Fibroblast of gingiva (primary cell): ENCODE measurements around the gene RBM27.
A peak's percentile ranks its signal among the peaks of the same experiment; 100 is the strongest.
"Not testable (repeated sequence)": the region's sequence is repeated elsewhere in the genome, so short reads cannot be mapped to it uniquely, and the experiment has no call there.

Source experiments
- DNase-seq: peaks from one replicate; pipeline ENCODE4 v3.0.0-alpha.2; 2011; ENCODE audit warnings: low read depth

RBM27 gene

DNA sequence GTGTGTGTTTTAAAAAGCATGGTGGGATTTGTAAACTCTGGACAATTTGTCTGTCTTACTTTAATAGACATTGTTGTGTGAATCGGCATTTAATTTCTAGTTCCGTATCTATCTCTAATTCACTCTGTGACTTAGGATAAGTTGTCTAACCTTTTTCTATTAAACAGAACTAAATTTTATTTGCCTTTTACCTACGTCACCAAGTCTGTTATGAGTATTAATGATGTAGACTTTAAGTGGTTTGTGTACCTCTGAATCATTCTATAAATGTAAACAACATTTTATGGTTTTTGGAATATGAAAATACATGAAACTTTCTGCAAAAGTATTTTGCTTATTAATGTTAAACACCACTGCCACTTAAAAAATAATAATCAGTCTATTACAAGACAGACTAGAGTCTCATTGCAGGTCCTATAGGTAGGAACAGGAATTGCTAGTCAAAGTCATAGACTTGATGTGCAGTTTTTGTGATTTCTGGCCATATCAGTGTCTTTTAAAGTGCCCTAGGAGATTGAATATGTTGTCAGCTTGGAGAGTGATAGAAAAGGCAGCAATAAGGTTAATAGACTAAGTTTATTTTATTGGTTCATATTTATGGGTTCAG, 5.6 kb downstream of the RBM27 start:
- DNase-seq = no peak

DNA sequence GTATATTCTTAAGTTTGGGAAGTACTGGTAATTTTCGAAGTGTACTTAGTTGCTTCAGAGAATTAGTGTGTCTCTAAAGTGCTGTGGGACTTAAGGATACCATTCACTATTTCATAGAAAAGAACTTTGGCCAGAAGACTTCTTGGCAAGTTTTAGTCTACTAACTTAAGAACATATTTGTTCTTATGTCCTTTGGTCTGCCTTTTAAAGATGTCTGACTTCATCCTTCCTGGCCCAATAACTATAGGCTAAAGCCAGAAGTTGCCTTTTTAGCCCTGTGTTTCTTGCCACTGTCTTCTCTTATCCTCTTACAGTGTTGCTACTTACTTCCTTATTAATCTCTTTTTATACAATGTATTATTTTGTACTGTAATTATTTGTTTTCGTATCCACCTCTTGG, 6.3 kb downstream of the RBM27 start:
- DNase-seq = peak; percentile 14

GRCh38 chr5:146210810-146211209, 7.4 kb downstream of the RBM27 start:
- DNase-seq = not testable (repeated sequence)

DNA sequence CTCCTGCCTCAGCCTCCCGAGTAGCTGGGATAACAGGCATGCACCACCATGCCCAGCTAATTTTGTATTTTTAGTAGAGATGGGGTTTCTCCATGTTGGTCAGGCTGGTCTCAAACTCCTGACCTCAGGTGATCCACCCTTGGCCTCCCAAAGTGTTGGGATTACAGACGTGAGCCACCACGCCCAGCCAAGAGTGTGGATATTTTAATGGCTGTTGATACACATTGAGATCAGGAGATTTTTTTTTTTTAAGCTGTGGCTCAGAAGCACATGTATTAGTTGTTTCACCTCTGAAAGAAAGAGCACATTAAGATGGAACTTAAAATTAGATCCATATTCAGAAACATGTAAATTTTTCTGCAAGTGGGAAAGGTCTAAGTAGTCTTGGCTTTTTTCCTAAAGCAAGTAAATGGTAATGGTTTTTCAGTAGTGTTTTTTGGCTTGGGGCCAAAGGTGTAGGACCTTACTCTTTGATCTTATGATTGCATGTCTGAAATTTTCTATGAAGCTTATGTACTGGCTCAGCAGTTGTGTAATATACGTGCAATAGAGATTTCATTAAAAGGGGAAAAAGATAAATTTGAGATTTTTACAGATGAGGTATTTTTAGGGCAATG, 9.9 kb downstream of the RBM27 start:
- DNase-seq = no peak

GRCh38 chr5:146214881-146215280, 11.5 kb downstream of the RBM27 start:
- not testable (repeated sequence) for DNase-seq

GRCh38 chr5:146218168-146218567, 14.8 kb downstream of the RBM27 start:
- DNase-seq = no peak

DNA sequence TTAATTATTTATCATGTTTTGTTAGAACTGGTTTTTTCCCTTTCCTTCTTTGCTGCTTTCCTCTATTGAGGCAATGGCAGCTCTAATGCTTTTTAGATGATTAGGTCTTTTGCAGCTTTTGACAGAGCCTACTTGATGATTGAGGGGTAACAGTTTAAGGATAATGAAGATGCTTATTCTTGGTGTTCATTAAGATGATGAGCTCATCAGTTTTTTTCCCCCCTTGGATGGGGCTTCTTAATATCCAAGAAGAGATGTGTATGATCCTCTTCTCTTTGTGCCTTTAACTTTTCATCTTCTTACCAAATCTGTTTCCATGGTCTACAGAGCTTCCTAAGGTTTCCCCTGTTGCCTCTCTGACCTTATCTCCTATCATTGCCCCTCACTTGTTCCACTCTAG, 15.8 kb downstream of the RBM27 start:
- no peak for DNase-seq

DNA sequence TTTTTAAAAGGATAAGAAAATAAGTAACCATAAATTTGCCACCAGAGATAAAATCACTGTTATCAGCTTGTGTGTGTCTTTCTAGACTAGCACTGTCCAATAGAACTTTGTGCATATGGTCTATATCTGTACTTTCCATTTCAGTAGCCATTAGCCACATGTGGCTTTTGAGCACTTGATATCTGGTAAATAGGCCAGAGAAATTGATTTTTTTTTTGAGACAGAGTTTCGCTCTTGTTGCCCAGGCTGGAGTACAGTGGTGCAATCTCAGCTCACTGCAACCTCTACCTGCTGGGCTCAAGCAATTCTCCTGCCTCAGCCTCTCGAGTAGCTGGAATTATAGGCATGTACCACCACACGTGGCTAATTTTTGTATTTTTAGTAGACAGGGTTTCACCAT, 17.8 kb downstream of the RBM27 start:
- no peak for DNase-seq

GRCh38 chr5:146222005-146222404, 18.6 kb downstream of the RBM27 start:
- DNase-seq = no peak

DNA sequence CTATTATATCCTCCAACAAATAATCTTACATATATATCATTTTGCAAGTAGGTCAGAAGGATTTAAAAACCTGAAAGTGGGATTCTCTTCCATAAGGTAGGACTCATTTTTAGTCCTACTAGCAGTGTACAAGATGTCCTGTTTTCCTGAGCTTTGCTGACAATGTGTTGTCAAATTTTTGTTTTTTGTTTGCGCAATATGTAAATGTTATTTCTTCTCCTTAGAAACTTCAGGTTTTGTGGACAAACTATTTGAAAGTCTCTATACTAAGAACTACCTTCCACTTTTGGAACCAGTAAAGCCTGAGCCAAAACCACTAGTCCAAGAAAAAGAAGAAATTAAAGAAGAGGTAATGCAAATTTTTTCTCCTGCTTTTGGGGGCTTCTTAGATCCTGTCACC, 19.8 kb downstream of the RBM27 start:
- peak; percentile 7 for DNase-seq

GRCh38 chr5:146229222-146229621, 25.8 kb downstream of the RBM27 start:
- DNase-seq = no peak

GRCh38 chr5:146232223-146232622, 28.8 kb downstream of the RBM27 start:
- DNase-seq = no peak

DNA sequence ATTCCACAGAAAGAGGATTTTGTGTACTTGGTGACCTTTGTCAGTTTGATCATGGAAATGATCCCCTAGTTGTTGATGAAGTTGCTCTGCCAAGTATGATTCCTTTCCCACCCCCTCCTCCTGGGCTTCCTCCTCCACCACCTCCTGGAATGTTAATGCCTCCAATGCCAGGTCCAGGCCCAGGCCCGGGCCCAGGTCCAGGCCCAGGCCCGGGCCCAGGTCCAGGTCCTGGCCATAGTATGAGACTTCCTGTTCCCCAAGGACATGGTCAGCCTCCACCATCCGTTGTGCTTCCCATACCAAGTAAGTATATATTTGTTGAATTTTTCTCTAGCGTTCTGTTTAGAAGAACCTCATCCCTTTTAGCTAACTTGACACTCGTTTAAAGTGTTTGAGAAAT, 30.0 kb downstream of the RBM27 start:
- no peak for DNase-seq

DNA sequence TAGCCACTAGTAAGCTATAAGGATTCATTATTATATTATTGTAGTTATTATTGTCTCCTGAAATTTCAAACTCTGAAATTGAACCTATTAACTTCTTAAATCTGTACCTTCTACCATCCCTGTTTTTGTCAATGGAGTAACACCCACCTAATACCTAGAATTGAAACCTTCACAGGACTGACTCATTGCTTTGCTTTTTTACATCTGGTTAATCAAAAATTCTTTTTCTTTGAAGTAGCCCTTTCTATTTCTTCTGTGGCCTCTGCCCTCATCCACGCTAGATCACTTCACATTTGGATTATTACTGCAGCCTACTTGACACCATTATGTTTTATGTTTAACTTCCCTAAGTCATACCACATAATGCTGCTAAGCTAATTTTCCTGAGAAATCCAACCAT, 35.6 kb downstream of the RBM27 start:
- DNase-seq = no peak

GRCh38 chr5:146240951-146241350, 37.5 kb downstream of the RBM27 start:
- DNase-seq = peak; percentile 46

- DNase-seq = peak; percentile 12
Measured at GRCh38 chr5:146243247-146243646, 39.8 kb downstream of the RBM27 start.

DNA sequence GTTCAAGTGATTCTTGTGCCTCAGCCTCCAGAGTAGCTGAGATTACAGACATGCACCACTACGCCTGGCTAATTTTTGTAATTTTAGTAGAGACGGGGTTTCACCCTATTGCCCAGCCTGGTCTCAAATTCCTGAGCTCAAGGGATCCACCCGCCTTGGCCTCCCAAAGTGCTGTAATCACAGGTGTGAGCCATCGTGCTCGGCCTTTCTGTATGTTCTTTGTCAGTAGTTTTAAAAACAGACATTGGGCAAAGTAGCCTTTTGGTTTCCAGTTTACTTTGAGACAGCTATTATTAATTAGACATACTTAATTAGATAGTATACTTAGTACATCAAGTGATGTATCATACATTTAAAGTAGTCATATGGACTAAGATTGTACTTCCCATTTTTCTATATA, 45.2 kb downstream of the RBM27 start:
- no peak for DNase-seq

DNA sequence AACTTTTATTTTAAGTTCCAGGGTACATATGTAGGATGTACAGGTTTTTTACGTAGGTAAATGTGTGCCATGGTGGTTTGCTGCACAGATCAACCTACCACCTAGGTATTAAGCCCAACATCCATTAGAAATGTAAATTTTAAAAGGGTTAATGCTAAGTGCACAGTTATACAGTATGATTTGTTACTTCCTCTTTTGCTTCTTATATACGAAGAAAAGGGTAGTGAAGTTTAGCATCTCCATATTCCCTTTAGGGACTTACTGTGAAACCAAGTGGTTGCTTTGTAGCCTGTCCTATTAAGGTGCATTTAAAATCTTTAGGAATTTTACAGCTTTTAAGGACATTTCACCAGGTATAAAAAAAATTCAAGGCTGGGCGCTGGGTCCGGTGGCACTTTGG, 46.4 kb downstream of the RBM27 start:
- DNase-seq = no peak
